Measurements from ENCODE around the gene SLC4A7. TPM values are rescaled to one million over a fixed set of nuclear protein-coding genes. Genes with fewer than 3 reads are reported as not detected.
A peak's percentile ranks its signal among the peaks of the same experiment; 100 is the strongest.
"Not testable (repeated sequence)": the region's sequence is repeated elsewhere in the genome, so short reads cannot be mapped to it uniquely, and the experiment has no call there.

The SLC4A7 gene
- total and polyA plus RNA-seq, 2 donors (not counting 1 experiment from before 2014, with no cell fraction given) = 23.8 to 214 TPM

DNA sequence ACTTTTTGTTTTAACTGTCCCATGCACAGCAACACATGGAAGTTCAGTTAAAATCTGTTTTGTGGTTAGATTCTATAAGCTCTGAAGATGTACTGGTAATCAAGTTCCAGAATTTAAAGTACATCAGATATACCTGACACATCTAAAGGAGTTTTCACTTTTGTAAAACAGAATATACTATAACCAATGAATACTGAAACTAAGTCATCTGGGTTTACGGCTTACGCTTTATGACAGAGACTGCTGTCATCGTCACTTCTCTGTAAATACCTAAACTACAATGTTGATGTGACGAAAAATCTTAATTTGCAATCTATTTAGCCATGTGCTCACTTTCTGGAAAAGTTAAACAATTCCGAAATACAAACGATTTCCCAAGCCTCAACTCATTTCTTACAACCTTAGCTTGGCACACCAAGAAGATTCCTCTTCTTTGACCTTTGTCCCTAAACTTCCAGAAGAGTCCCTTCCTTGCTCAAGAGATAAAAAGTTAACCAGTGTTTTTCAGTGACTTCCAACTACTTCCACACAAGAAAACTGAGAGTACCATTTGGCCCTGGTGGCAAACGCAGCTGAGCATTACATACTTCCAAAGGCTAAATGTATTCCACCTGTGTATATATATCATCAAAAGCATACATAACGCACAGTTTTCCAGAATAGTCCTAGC lies 58.2 kb downstream of the SLC4A7 start:
- Histone ChIP-seq H3K4me3 (replicated peaks in 1 of 4; ENCODE audit: control extremely low read depth in 1 of 4, insufficient read depth in 1 of 4, low read depth in 3 of 4, low read length in 4 of 4) (no peak overlapping the region), H3K4me2 (ENCODE audit: extremely low read depth, insufficient read depth, low read length) (no peak overlapping the region), H3K9ac (ENCODE audit: insufficient read depth, low read length) (no peak overlapping the region), H2AFZ (ENCODE audit: low read length) (no peak overlapping the region), H3K79me2 (ENCODE audit: control insufficient read depth, insufficient read depth, low read length) (peaks cover 5% of the 10 kb centered on the region), H4K20me1 (ENCODE audit: control insufficient read depth, extremely low read depth, insufficient read depth, low read length) (no peaks in the 10 kb centered on the region), H3K9me3 (ENCODE audit: control insufficient read depth, insufficient read depth, low read depth, low read length) (no peaks in the 10 kb centered on the region), H3K27ac (ENCODE audit: insufficient read depth, low read length) (no peak overlapping the region), H3K27me3 (ENCODE audit: control insufficient read depth, insufficient read depth, low read length) (no peaks in the 10 kb centered on the region), H3K36me3 (ENCODE audit: control insufficient read depth, insufficient read depth, low read length) (peaks cover 11% of the 10 kb centered on the region), H3K4me1 (ENCODE audit: control insufficient read depth, extremely low read depth, insufficient read depth, low read length) (peaks cover 10% of the 10 kb centered on the region)
- TF ChIP-seq EZH2 (IDR thresholded peaks at IDR 0.05; ENCODE audit: low read length, missing control alignments) = no peak
- TF ChIP-seq, protein P1, sequence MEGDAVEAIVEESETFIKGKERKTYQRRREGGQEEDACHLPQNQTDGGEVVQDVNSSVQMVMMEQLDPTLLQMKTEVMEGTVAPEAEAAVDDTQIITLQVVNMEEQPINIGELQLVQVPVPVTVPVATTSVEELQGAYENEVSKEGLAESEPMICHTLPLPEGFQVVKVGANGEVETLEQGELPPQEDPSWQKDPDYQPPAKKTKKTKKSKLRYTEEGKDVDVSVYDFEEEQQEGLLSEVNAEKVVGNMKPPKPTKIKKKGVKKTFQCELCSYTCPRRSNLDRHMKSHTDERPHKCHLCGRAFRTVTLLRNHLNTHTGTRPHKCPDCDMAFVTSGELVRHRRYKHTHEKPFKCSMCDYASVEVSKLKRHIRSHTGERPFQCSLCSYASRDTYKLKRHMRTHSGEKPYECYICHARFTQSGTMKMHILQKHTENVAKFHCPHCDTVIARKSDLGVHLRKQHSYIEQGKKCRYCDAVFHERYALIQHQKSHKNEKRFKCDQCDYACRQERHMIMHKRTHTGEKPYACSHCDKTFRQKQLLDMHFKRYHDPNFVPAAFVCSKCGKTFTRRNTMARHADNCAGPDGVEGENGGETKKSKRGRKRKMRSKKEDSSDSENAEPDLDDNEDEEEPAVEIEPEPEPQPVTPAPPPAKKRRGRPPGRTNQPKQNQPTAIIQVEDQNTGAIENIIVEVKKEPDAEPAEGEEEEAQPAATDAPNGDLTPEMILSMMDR (conservative IDR thresholded peaks at IDR 0.05 in 1 of 2, IDR thresholded peaks at IDR 0.05 in 1 of 2; ENCODE audit: low read depth in 1 of 2, low read length in 2 of 2) = no peak
- DNase-seq (ENCODE audit: low read depth in 2 of 2) = no peak

DNA sequence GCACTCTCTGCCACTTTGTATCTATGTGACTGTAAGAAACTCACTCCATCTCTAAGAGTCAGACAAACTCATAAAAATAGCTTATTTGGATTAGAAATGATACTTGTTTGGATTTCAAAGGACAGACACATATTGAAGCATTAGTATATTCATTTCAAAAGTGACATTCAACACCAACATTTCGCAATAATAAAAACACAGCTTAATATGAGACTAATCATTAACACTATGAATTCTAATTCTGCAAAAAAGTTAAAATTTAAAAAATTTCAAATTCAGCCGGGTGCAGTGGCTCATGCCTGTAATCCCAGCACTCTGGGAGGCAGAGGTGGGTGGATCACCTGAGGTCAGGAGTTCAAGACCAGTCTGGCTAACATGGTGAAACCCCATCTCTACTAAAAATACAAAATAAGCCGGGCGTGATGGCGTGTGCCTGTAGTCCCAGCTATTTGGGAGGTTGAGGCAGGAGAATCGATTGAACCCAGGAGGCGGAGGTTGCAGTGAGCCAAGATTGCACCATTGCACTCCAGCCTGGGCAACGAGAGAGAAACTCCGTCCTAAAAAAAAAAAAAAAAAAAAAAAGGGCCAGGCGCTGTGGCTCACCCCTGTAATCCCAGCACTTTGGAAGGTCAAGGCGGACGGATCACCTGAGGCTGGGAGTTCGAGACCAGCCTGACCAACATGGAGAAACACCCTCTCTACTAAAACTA lies 59.2 kb downstream of the SLC4A7 start:
- H3K27ac ChIP-seq (ENCODE audit: insufficient read depth, low read length); H3K4me3 ChIP-seq (replicated peaks in 1 of 4; ENCODE audit: control extremely low read depth in 1 of 4, insufficient read depth in 1 of 4, low read depth in 3 of 4, low read length in 4 of 4); DNase-seq (ENCODE audit: low read depth in 2 of 2); H3K36me3 ChIP-seq (ENCODE audit: control insufficient read depth, insufficient read depth, low read length); H3K9me3 ChIP-seq (ENCODE audit: control insufficient read depth, insufficient read depth, low read depth, low read length); H3K4me2 ChIP-seq (ENCODE audit: extremely low read depth, insufficient read depth, low read length); H2AFZ ChIP-seq (ENCODE audit: low read length); H4K20me1 ChIP-seq (ENCODE audit: control insufficient read depth, extremely low read depth, insufficient read depth, low read length); H3K4me1 ChIP-seq (ENCODE audit: control insufficient read depth, extremely low read depth, insufficient read depth, low read length); H3K27me3 ChIP-seq (ENCODE audit: control insufficient read depth, insufficient read depth, low read length); H3K9ac ChIP-seq (ENCODE audit: insufficient read depth, low read length); H3K79me2 ChIP-seq (ENCODE audit: control insufficient read depth, insufficient read depth, low read length): not testable (repeated sequence)

DNA sequence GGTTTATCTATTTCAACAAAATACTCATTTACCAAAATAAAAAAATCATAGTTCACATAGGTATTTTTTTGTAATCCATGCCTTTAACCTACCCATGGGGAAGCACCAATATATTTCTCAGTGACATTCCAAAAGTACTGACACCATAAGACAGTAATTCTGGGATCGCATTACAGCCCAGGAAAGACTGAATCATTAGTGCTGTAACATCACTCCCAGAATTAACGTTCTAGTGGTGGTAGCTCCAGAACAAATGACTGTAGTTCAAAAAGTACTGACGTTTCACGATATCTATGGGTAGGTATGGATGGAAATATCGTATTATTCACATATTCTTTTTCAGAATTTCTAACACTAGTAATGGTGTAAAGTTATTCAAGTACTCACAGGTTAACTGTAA lies 60.7 kb downstream of the SLC4A7 start:
- no peak overlapping the region for H3K4me3 ChIP-seq (replicated peaks in 1 of 4; ENCODE audit: control extremely low read depth in 1 of 4, insufficient read depth in 1 of 4, low read depth in 3 of 4, low read length in 4 of 4)
- no peaks in the 10 kb centered on the region for H4K20me1 ChIP-seq (ENCODE audit: control insufficient read depth, extremely low read depth, insufficient read depth, low read length)
- no peaks in the 10 kb centered on the region for H3K9me3 ChIP-seq (ENCODE audit: control insufficient read depth, insufficient read depth, low read depth, low read length)
- H3K4me2 ChIP-seq (ENCODE audit: extremely low read depth, insufficient read depth, low read length) = peak overlapping the region; percentile 25
- peaks cover 8% of the 10 kb centered on the region for H3K36me3 ChIP-seq (ENCODE audit: control insufficient read depth, insufficient read depth, low read length)
- H3K9ac ChIP-seq (ENCODE audit: insufficient read depth, low read length) = no peak overlapping the region
- H3K27ac ChIP-seq (ENCODE audit: insufficient read depth, low read length) = peak overlapping the region; percentile 20
- no peak overlapping the region for H2AFZ ChIP-seq (ENCODE audit: low read length)
- TF ChIP-seq, protein P1 (conservative IDR thresholded peaks at IDR 0.05 in 1 of 2, IDR thresholded peaks at IDR 0.05 in 1 of 2; ENCODE audit: low read depth in 1 of 2, low read length in 2 of 2) = no peak
- TF ChIP-seq EZH2 (IDR thresholded peaks at IDR 0.05; ENCODE audit: low read length, missing control alignments) = no peak
- H3K79me2 ChIP-seq (ENCODE audit: control insufficient read depth, insufficient read depth, low read length) = no peaks in the 10 kb centered on the region
- H3K4me1 ChIP-seq (ENCODE audit: control insufficient read depth, extremely low read depth, insufficient read depth, low read length) = peaks cover 6% of the 10 kb centered on the region
- no peaks in the 10 kb centered on the region for H3K27me3 ChIP-seq (ENCODE audit: control insufficient read depth, insufficient read depth, low read length)
- peak; percentile 53 to 89 for DNase-seq (ENCODE audit: low read depth in 2 of 2)
